Measurements from ENCODE around the gene ATP1A1.

Gene ATP1A1

DNA sequence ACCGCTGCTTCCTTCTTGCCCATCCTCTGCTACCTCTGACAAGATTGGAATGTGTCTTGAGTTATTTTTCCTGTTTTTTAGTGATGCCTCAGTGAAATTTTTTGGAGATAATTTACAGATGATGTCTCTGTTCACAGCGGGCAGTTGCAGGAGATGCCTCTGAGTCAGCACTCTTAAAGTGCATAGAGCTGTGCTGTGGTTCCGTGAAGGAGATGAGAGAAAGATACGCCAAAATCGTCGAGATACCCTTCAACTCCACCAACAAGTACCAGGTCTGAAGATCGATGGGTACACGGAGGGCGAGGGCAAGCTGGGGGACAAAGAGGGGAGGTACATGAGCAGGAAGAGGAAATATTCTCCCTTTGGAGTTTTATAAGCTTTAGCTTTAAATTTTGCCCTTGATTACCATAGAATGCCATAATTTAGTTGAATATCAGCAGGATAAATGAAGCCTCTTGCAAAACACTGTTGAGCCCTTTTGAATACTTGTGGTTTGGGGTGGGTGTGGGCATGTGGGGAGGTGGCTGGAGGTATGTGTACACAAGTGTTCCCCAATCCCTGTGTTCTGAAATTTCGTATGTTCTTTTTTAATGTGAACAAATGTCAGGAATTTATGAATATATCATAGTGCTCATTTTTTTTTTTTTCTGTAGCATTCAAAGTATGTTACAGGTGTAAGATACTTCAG lies 19.8 kb downstream of the ATP1A1 start:
- DNase-seq = no peak

DNA sequence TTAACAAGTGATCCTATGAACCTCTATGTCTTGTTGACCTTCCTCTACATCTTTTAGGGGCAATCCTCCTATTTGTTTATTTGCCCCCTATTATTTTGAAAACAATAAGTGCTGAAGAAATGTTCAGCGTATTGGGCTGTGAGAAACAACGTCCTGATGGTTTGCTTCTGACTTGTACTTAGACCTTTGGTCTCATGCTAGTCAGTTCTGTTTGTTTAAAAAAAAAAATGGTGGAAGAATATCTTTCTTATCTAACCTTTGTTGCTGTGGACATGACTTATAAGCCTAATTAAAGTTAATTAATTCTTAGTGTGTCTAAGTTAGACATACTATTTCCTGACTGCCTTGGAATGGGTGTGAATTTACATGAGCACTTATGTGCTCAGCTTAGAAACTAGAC lies 20.7 kb downstream of the ATP1A1 start:
- no peak for DNase-seq

DNA sequence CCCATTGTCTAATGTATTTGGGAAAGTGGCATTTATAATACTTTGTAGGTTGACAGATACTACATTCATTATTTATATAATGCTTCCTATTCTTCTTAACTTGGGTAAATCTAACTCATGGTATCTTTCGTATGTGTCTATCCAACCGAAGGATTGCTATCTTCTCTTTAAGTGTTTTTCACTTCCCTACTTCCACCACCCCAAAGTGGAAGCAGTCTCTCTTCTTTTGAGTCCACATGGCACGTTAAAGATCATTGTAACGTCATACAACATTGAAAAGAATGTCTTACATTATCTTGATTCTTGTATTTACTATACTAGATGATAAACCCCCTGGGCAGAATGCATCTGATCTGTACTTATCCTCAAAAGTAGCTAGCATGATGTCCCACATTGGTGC lies 21.2 kb downstream of the ATP1A1 start:
- DNase-seq = no peak

DNA sequence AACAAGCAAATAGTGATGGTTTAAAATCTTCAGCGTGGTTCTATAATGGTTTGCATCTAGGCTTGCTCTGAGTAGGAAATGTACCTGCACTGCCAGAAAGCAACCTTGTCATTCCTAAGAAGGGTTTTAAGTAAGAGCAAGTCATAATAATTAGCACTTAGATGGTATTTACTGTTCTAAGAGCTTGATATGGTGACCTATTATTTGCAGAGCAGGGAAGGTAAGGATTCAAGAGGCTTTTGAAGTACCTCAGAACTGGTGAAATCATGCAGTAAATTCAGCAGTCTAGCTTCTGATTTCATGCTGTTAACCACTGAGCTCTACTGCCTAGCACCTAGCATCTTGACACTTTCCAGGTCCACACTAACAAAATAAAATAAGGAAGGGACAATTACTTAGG lies 23.7 kb downstream of the ATP1A1 start:
- no peak for DNase-seq

DNA sequence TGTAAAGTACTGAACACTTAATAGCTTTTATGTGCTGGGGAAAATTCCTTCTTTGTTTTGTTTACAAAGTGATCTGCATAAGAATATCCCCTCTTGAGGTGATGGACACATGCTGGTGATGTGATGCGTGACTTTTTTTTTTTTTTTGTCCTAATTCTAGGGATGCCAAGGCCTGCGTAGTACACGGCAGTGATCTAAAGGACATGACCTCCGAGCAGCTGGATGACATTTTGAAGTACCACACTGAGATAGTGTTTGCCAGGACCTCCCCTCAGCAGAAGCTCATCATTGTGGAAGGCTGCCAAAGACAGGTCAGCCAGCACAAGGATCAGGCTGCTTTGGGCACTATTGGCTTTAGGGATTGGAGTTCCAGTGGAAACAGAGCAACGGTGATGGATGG lies 24.7 kb downstream of the ATP1A1 start:
- DNase-seq = no peak

DNA sequence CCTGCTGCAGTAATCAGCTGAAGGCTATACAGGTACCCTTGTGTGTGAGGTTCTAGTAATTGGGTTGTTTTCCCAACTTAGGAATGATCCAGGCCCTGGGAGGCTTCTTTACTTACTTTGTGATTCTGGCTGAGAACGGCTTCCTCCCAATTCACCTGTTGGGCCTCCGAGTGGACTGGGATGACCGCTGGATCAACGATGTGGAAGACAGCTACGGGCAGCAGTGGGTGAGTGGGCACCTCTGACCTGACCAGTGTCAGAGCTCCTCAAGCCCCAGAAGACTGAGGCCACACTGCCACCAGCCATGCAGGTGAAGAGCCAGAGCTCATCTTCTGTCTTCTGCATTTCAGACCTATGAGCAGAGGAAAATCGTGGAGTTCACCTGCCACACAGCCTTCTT lies 27.7 kb downstream of the ATP1A1 start:
- DNase-seq = no peak

DNA sequence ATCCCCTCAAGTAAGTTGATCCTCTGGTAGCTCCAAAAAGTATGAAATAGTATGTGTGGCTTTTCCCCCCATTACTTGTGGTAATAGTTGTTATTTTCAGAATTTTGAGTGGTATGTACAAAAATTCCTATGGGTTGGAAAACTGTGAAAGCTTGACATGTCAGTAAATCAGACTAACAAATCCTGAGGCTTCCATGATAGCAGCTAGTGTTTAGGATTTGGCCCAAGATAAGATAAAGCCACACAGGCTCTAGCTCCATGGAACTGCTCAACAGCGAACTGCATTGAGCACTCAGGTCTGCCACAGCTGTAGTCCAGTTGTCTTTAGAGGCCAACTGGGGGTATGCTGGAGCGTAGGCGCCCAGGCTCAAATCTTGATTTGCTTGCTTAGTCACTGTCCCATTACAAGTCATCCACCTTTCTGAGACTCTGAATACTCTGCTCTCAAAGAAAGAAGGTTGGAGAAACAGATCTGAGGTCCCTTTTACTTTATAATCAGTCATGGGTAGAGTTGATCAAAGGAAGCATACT lies 28.7 kb downstream of the ATP1A1 start:
- DNase-seq = no peak

DNA sequence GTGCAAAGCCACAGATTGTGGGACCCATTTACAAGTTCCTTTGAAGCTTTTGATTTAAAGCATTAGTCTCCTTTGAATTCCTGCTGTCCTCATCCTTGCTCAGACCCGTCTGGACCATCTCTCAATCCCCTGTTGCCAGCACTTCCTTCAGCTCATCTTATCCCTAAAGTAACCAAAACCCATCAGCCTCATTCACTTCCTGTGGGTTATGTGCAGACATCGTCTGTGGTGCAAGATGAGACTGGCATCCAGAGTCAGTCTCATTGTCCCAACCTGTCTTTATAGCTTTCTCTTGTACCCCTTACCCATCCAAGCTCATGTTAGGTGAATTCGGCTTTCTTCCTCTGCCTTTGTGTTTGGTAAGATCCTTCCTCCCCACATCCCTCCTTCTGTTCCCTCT lies 29.3 kb downstream of the ATP1A1 start:
- DNase-seq = no peak

DNA sequence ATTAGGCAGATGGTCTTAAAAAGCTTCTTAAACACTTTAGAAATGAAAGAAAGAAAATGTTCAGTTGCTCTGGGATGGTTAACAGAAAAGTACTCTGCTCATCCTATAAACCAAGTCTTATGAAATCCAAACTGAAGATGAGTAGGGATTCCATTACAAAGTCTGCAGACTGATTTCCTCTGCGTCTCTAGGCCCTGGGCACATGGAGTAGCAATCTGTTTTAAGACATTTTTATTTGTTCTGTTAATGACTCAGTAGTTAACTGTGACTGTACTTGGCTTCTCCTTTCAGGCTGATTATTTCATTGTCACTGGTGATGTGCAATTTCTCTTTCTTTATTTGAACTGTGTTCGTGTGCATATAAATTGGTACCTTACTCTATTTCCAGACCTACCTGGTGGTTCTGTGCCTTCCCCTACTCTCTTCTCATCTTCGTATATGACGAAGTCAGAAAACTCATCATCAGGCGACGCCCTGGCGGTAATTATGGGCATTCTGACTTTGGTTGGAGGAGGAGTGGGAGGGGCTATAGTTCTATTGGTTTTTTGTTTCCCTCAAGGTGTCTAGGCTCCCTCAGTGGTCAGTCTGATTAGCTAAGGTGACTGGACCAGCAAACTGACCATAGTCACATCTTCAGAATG lies 30.6 kb downstream of the ATP1A1 start:
- no peak for DNase-seq

DNA sequence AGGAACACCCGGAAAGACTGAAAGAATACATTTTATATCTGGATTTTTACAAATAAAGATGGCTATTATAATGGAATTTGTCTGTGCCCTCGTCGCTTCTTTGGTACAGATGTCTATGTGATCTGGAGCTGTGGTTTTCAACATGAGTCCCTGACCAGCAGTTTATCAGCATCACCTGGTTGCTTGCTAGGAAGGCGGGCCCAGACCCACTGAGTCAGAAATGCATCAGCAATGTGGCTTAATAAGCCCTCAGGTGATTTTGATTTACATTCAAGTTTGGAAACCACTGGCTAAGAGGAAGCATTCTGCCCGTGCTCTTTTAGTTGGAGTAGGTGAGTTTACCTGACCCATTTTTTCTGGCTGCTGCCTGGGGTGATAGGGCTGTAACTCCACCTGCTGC lies 31.7 kb downstream of the ATP1A1 start:
- DNase-seq = no peak

DNA sequence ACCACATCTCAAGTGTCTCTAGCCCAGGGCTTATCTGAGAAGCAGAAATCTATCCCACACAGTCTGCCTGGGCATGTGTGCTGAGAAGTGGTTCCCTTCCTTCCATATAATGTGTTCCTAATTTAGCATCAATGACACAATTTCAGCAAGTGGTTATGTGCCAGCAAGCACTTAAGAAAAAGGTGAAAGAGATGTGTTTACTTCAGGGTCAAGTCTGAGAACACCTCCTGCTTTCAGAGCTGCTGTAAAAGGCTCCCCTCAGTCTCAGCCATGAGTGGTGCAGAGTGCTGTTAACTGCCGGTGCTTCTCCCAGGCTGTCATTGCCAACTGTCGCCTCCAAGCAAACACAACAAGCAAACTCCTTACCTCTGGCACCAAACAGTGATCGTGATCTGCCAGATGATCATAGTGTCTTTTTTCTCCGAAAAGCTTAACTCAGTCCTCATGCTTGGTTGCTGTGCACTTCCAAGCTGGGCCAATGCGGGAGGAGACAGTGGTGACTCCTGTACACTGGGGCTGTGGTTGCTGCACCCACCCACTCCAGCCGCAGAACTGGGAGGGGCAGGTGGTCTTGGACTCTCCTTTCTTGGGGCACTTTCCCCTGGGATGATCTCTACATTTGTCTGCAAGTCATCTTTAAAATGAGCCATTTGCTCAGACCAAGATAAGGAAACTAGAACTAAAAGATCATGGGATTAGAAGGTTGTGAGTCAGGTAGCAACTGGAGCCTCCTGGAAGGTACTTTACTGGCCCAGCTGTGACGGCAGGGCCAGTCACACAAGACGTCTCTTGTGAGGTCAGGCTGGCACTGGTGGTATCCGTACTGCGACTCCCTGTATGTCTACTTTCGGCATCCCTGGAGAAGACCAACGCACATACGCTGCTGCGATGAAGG lies 32.4 kb downstream of the ATP1A1 start:
- DNase-seq = no peak

DNA sequence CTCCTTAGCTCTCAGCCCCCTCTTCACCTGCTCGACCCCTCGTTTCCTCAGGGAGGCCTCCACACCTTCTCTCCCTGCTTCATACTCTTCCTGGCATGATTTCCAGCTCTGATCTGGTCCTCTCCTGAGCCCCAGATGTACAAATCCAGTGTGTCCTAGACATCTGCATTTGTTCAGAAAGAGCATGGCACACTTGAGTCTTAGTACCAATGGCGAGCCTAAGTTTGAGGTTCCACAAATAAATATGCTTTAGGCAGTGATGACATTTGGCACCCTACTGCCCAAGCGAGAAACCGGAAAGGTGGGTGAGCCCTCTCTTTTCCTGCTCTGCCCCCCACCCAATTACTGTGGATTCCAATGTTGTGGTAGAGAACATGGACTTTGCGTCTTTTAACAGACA lies 34.0 kb downstream of the ATP1A1 start:
- no peak for DNase-seq

DNA sequence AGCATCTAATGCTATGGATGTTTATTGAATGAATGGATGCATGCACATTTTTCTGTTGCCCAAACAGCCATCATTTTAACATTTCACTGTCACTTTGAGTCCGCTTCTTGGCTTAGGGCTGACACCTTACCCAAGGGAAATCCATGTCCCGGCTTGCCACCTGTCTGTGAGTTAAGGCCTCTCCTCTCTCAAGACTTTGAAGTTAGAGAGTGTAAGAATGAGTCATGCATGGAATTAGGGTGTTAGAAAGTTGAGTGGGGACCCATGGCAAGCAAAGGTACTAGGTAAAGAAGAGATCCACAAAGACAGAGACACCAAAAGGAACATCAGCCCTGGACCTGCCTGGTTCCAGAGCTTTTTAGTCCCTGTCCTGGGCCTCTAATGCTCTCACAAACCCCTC lies 35.1 kb downstream of the ATP1A1 start:
- no peak for DNase-seq

DNA sequence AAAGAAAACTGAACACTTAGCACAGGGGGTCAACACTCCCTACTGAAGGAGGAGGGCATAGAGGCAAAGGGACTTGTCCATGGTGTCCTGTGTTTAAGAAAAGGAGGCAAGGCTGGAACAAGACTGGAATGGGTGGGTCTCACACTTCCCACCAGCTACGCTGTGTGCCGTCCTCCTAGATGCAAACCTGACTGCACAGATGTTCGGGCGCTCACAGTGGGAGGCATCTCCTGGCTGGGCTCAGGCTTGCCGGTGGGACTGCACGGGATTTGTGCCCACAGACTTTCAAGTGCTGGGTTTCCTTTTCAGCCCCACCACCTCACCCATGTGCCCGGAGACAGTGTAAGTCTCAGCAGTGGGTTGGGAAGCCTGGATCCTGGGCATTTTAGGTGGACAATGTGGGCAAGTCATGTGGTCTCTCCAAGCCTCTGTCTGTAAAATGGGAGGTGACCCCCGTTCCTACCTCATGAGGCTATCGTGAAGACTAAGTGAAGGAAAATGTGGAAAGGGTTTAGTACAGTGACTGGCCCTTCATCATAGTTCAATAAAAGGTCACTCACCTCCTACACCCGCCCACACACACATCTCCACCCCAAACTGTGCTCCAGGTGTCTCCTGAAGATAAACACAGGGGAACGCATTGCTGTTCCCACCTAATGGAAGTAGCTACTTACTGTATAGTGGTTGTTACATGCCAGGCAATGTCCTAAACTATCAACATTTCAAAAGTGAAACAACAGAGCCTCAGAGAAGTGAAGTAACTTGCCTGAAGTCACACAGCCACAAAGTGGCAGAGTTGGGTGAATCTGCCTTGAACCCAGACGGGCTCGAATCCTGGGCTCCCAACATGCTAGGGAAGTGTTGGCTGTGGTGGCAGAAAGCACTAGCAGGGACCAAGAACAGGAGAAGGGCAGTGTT lies 36.0 kb downstream of the ATP1A1 start:
- DNase-seq = no peak

DNA sequence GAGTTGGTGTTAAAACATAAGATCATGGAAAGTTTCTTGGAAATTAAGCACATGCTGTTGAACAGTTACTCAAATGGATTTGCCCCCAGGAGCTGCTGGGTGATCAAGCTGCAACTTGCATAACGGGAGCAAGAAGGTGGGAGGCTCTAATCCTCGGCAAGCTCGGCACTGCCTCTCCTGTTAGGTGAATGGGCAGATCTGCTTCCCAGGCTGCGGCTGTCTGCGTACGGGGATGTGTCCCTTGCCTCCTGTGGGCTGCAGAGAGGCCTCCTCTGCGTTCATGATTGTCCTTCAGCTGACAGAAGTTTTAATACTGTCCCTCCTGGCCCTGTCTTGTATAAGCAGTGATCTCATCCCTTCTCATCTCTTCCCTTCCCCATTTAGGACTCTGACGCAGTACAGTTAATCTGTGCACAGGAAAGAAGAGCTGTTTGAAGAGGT lies 36.7 kb downstream of the ATP1A1 start:
- DNase-seq = no peak

DNA sequence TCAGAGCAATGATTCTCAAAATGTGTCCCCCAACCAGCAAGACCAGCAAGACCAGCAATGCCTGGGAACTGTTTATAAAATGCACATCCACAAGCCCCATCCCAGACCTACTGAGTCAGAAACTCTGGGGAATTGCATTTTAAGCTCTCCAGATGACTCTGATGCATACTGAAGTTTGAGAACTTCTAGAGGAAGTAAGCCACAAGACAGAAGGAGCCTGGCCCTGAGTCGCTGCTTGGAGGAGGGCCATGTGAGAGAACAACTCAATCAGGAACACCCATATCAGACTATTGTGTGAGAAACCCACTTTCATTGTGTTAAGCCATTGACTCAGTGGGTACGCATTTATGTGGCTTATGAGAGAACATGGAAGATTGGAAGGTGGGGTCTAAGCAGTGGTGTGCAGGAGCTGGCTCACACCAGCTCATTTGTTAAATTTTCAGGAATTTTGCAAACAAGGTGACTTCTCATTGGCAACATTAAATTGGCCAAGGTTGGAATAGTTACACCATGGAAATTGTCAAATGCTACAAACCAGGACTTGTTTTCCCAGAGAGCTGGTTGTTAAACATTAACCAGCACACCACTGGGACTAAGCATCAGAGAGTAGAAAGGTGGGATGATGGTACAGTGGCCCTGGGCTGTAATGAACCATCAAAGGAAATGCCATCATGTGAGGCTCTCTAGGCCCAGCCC lies 38.9 kb downstream of the ATP1A1 start:
- DNase-seq = no peak

DNA sequence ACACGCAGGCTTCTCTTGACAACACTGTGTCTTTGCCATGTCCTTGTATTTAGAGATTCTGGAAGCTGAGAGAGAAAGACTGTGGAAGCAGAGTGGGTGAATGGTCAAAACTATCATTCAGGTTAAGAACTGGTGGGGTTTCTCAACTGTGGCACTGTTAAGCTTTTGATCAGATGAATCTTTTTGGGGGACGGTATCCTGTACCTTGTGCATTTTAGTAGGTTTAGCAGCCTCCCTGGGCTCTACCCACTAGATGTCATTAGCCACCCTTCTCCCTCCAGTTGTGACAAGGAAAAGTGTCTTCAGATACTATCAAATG lies 39.4 kb downstream of the ATP1A1 start:
- no peak for DNase-seq

DNA sequence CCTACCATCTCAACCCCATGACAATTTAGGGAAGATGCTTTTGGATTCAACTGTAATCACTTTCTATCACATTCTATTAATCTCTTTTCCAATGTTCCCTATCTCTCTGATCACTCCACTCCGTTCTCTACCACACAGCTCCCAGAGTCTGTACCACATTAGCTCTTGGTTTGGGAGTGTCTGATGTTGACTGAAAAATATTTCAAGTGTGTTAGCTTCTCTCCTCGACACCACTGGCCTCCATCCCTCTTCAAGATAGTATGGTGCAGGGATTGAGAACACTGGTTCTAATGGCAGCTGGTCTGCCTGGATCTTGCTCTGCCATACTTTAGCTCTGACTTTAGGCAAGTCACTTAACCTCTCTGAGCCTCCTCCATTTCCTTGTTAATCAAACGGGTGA lies 39.9 kb downstream of the ATP1A1 start:
- no peak for DNase-seq

DNA sequence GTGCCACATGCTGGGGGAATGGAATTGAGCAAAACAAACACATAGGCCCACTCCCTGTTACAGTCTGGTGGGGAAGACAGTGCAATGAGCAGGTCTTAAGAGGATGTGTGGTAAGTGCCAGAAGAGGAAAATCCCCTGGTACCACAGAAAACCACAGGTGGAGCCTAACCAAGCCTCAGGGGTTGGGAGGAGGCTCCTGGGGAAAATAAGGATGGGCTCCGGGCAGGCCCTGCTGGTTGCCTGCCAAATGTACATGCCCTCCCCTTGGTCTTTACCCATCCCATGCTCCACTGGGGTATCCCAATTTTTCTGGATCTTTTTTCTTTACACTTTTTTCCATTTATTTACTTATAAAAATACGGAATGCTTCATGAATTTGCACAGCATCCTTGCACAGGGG lies 40.4 kb downstream of the ATP1A1 start:
- no peak for DNase-seq

DNA sequence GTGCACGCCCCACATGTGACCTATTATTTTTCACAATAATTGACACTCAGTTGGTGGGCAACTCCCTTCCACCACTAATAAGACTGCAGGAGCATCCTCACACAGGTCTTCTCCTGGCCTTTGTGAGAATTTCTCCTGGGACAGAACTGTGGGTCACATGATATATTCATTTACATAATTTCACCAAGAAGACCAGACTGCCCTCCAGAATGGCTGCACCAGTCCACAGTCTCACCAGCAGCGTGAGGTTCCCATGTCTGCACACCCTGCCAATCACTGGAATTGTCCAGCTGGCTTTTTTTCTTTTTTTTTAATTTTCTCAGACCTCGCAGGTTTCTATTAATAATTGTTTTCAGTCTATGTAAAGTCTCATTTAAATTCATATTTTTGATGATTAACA lies 41.3 kb downstream of the ATP1A1 start:
- no peak for DNase-seq

DNA sequence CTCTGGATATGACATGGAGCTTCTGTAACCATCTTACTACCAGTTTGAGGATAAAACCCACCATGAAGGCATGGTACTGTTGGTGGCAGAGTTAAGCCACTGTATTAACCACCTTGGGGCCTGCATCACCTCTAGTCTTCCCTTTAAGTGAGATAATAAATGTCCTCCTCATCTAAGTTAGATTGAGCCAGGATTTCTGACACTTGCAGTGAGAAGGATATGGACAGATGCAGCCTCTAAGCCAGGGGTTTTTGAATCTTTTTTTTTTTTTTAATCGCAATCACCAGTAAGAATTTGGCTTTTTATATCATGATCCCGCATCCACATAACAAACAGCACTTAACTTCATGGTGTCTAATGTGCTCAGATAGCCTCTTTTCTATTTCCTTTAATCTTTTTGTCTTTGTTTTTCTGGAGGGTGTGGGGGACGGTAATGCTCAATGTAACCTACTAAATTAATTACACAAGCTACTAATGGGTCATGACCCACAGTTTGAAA lies 42.2 kb downstream of the ATP1A1 start:
- DNase-seq = no peak
